Stimulated activated CD4-positive, alpha-beta T cell treated with anti-CD3 and anti-CD28 coated beads, Interleukin-2, amount 100 ng/mL, for 24 hours (primary cell): ENCODE measurements around the gene MAP3K2.
"Not testable (repeated sequence)": the region's sequence is repeated elsewhere in the genome, so short reads cannot be mapped to it uniquely, and the experiment has no call there.

Experiments used
- DNase-seq, 2 donors: peaks; one replicate each; pipeline ENCODE4 v3.0.0-alpha.2; 2020

MAP3K2 gene

GRCh38 chr2:127379712-127380355 lies 7.9 kb downstream of the MAP3K2 start:
- no peak for DNase-seq

GRCh38 chr2:127378720-127379119 lies 9.1 kb downstream of the MAP3K2 start:
- no peak for DNase-seq

GRCh38 chr2:127377262-127377661 lies 10.5 kb downstream of the MAP3K2 start:
- DNase-seq = no peak

GRCh38 chr2:127376257-127376656 lies 11.5 kb downstream of the MAP3K2 start:
- DNase-seq = no peak

- no peak for DNase-seq
Observed at GRCh38 chr2:127373362-127374083, 14.3 kb downstream of the MAP3K2 start.

GRCh38 chr2:127371037-127371436 lies 16.7 kb downstream of the MAP3K2 start:
- no peak for DNase-seq

- no peak for DNase-seq
Observed at GRCh38 chr2:127370010-127370409, 17.8 kb downstream of the MAP3K2 start.

GRCh38 chr2:127365211-127365643 lies 22.5 kb downstream of the MAP3K2 start:
- no peak for DNase-seq

GRCh38 chr2:127362971-127363370 lies 24.8 kb downstream of the MAP3K2 start:
- no peak for DNase-seq

GRCh38 chr2:127361929-127362885 lies 25.6 kb downstream of the MAP3K2 start:
- no peak for DNase-seq

GRCh38 chr2:127360242-127360641 lies 27.5 kb downstream of the MAP3K2 start:
- no peak for DNase-seq

GRCh38 chr2:127359520-127359919 lies 28.3 kb downstream of the MAP3K2 start:
- DNase-seq = no peak

GRCh38 chr2:127358971-127359370 lies 28.8 kb downstream of the MAP3K2 start:
- DNase-seq = no peak

- DNase-seq = no peak
Observed at GRCh38 chr2:127358044-127358443, 29.7 kb downstream of the MAP3K2 start.

- no peak for DNase-seq
Observed at GRCh38 chr2:127357591-127357990, 30.2 kb downstream of the MAP3K2 start.

GRCh38 chr2:127356531-127356930 lies 31.2 kb downstream of the MAP3K2 start:
- DNase-seq = no peak

- peak; percentile 9 to 29 for DNase-seq
Observed at GRCh38 chr2:127355407-127356008, 32.3 kb downstream of the MAP3K2 start.

- DNase-seq = not testable (repeated sequence)
Observed at GRCh38 chr2:127353873-127354676, 33.7 kb downstream of the MAP3K2 start.

GRCh38 chr2:127353223-127353622 lies 34.6 kb downstream of the MAP3K2 start:
- DNase-seq = not testable (repeated sequence)

GRCh38 chr2:127351603-127352002 lies 36.2 kb downstream of the MAP3K2 start:
- DNase-seq = no peak

GRCh38 chr2:127348426-127349000 lies 39.3 kb downstream of the MAP3K2 start:
- DNase-seq = no peak
